Activated B cell treated with CpG ODN at 0.5 μM for 24 hours (primary cell): ENCODE results near the gene TEX51. TPM values are rescaled to one million over a fixed set of nuclear protein-coding genes. Genes with fewer than 3 reads are reported as not detected.

ENCODE experiments used
- ATAC-seq: fragments of 200-7000 bp; cut with Tn5 transposase; one replicate; pipeline ENCODE4 v1.10.0; 2021; ENCODE audit warnings: low read depth, mild to moderate bottlenecking, moderate library complexity
- CTCF ChIA-PET: fragments of 350-600 bp; sonication (Branson Sonifier 250); formaldehyde crosslinking; loops from one replicate; lab custom pipeline; 2021; ENCODE audit warnings: antibody characterized with exemption; lab: Charles Lee
- POLR2A ChIA-PET: fragments of 350-600 bp; sonication (Branson Sonifier 250); formaldehyde crosslinking; loops from one replicate; lab custom pipeline; 2021; ENCODE audit warnings: antibody characterized with exemption; lab: Charles Lee
- DNase-seq: peaks from one replicate; pipeline ENCODE4 v3.0.0; 2022
- H3K27ac Mint-ChIP-seq: one replicate; pipeline ENCODE4 v1.8.0; 2020; ENCODE audit warnings: mixed read lengths
- H3K27me3 Mint-ChIP-seq: one replicate; pipeline ENCODE4 v1.8.0; 2021; ENCODE audit warnings: mixed read lengths
- H3K36me3 Mint-ChIP-seq: one replicate; pipeline ENCODE4 v1.8.0; 2021; ENCODE audit warnings: low read depth, mixed read lengths
- H3K4me1 Mint-ChIP-seq: one replicate; pipeline ENCODE4 v1.8.0; 2021; ENCODE audit warnings: mixed read lengths
- H3K4me3 Mint-ChIP-seq: one replicate; pipeline ENCODE4 v1.8.0; 2020; ENCODE audit warnings: mild to moderate bottlenecking, mixed read lengths
- H3K9me3 Mint-ChIP-seq: one replicate; pipeline ENCODE4 v1.8.0; 2020; ENCODE audit warnings: mixed read lengths
- CTCF ChIP-seq: fragments of 200-600 bp; IDR thresholded peaks from one replicate; pipeline ENCODE4 v1.8.0; 2022; ENCODE audit warnings: antibody characterized with exemption, mild to moderate bottlenecking
- intact Hi-C: fragments of 100-400 bp; cut with micrococcal nuclease; formaldehyde crosslinking; loops from one replicate; pipeline ENCODE4 v1.15.1; 2024
- total RNA-seq: library from RNA; stranded (reverse); gene quantifications from 2 replicates; pipeline ENCODE4 v1.2.3, GENCODE V29; 2022

Gene TEX51
- total RNA-seq, 1 donor from 2014 or later, result not detected

- ChIA-PET CTCF (no interaction called here), POLR2A (no interaction called here)
- TF ChIP-seq CTCF, result no peak
- Mint-ChIP-seq H3K36me3 (no peaks in the 10 kb centered on the region), H3K27me3 (no peaks in the 10 kb centered on the region), H3K9me3 (peaks cover 2% of the 10 kb centered on the region), H3K4me1 (no peaks in the 10 kb centered on the region), H3K27ac (no peak overlapping the region), H3K4me3 (no peak overlapping the region)
- no peak for DNase-seq
- ATAC-seq, result no peak
- intact Hi-C loops, result no loop called here
Measured at GRCh38 chr2:126914811-126915500, 16.3 kb downstream of the TEX51 start.

GRCh38 chr2:126915903-126916302, 17.2 kb downstream of the TEX51 start:
- Mint-ChIP-seq H3K9me3 (peaks cover 2% of the 10 kb centered on the region), H3K4me3 (no peak overlapping the region), H3K36me3 (no peaks in the 10 kb centered on the region), H3K27ac (no peak overlapping the region), H3K27me3 (no peaks in the 10 kb centered on the region), H3K4me1 (no peaks in the 10 kb centered on the region)
- no peak for ATAC-seq
- CTCF ChIA-PET, result no interaction called here
- TF ChIP-seq CTCF, result no peak
- POLR2A ChIA-PET, result no interaction called here
- no peak for DNase-seq
- intact Hi-C loops, result no loop called here

- ATAC-seq (no peak), DNase-seq (no peak)
- Mint-ChIP-seq H3K27ac (no peak overlapping the region), H3K36me3 (no peaks in the 10 kb centered on the region), H3K4me1 (no peaks in the 10 kb centered on the region), H3K4me3 (no peak overlapping the region), H3K27me3 (no peaks in the 10 kb centered on the region), H3K9me3 (peaks cover 2% of the 10 kb centered on the region)
- intact Hi-C loops, result no loop called here
- ChIA-PET POLR2A (no interaction called here), CTCF (no interaction called here)
- no peak for TF ChIP-seq CTCF
Measured at GRCh38 chr2:126916744-126917143, 18.1 kb downstream of the TEX51 start.

- Mint-ChIP-seq H3K4me3 (no peak overlapping the region), H3K27me3 (no peaks in the 10 kb centered on the region), H3K27ac (no peak overlapping the region), H3K4me1 (no peaks in the 10 kb centered on the region), H3K9me3 (peaks cover 5% of the 10 kb centered on the region), H3K36me3 (no peaks in the 10 kb centered on the region)
- DNase-seq, result no peak
- ChIA-PET POLR2A (no interaction called here), CTCF (no interaction called here)
- intact Hi-C loops, result no loop called here
- ATAC-seq, result no peak
- TF ChIP-seq CTCF, result no peak
Measured at GRCh38 chr2:126921066-126921465, 22.4 kb downstream of the TEX51 start.

- H3K27ac Mint-ChIP-seq, result no peak overlapping the region
- peaks cover 7% of the 10 kb centered on the region for H3K9me3 Mint-ChIP-seq
- intact Hi-C loops, result no loop called here
- no peak overlapping the region for H3K4me3 Mint-ChIP-seq
- TF ChIP-seq CTCF, result no peak
- no peak for DNase-seq
- peaks cover 6% of the 10 kb centered on the region for H3K4me1 Mint-ChIP-seq
- ChIA-PET POLR2A (no interaction called here), CTCF (no interaction called here)
- no peak for ATAC-seq
- H3K36me3 Mint-ChIP-seq, result no peaks in the 10 kb centered on the region
- H3K27me3 Mint-ChIP-seq, result peaks cover 12% of the 10 kb centered on the region
Measured at GRCh38 chr2:126930970-126931590, 32.4 kb downstream of the TEX51 start.
